IPS-NIHi7 (cell line): Measurements from ENCODE around the gene POC1B.

Experiments used
- DNase-seq: peaks from one replicate; pipeline ENCODE4 v3.0.0; 2012; ENCODE audit warnings: mixed read lengths; ENCODE audit errors: extremely low spot score

POC1B gene

DNA sequence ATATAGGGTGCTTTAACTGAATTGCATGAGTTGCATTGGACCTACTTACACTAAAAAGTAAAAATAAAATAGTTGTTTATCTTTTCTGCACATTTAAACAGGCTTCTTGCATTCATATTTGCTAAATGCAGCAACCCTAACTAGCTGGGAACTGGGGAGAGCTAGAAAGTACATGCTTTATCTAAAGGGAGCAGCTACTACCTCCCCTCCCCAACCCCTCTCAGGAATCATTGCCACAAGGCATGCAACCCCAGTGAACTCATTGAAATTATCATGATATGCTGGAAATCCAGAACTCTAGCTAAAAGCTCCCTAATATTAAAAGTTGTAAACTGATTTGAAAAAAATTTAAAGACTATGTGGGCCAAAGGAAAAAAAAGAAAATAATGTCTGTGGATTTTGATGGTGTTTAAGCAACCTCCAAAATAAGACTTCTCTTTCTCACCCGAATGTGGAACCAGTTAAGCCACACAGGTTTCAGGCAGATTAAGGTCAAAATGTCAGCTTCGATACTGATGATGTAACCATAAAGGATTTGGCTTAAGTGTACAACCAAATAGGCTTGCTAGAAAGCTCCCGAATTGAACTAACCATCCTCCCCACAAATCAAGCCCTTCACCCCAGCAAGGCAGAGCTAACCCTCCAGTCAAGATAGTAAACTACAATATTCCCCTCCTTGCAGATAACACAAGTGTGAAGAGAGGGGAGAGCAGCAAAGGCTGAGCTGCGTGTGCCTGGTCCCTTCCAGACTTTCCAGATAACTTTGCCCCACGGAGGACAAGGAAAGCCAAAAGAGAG is 13.8 kb upstream of the POC1B start:
- DNase-seq = no peak

DNA sequence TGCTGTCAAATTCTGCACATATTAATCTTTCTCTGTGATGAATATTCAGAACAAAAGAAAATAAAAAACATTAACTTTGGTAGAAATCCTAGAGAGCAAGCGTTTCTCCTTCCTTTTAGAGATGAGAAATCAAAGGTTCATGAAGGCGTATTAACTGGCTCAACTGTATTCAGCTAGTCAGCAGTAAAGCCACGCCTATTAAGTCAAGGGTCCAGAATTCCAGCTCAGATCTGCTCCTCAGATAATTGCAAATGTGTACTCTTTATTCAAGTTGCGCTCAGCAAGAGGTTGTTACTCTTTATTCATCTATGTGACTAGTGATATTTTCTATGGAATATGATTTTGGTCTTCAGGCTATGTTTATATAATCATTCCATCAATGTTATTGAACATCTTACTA is 13.1 kb upstream of the POC1B start:
- DNase-seq = no peak

DNA sequence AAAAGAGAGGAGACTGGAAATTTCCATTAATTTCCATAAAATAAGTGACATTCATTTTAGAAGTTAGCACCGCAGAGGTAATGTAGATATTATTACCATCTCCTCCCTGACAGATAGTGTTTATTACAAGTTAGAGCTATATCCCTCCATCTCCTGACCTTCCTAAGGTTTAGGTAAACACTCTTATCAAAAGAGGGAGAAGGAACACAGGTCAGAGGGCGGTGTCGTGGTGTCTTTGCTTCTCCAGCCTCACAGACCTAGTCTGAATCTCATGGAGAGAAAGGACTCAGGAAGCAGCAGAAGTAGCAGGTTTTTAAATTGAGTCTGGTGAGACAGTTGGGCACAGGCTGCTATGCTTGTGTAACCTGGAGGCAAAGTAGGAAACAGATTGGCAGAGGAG is 11.5 kb upstream of the POC1B start:
- DNase-seq = no peak

DNA sequence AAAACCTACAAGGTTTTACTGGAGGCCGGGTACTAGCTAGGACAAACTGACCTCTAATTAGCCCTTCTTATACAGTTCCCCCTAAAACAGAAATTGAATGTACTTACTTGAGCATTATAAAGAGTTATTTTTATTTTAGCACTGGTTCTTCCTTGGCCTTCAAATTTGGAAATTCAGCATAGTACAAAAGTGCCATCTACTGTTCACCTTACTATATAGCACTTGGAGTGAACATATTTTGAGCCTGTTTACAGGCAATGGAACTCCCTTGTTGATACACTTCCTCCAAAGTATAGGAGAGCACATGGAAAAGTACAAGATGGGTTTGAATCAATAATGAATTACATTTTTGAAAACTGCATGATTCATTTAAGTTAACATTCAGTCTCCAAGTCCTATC is 3.9 kb upstream of the POC1B start:
- DNase-seq = no peak

DNA sequence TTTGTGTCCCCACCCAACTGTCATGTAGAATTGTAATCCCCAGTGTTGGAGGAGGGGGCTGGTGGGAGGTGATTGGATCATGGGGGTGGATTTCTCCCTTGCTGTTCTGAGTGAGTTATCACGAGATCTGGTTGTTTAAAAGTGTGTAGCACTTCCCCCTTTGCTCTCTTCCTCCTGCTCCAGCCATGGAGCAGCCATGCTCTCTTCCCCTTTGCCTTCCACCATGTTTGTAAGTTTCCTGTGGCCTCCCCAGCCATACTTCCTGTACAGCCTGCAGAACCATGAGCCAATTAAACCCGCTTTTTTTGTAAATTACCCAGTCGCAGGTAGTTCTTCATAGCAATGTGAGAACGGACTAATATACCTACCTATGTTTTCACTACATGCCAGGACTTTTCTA is 2.6 kb upstream of the POC1B start:
- no peak for DNase-seq

DNA sequence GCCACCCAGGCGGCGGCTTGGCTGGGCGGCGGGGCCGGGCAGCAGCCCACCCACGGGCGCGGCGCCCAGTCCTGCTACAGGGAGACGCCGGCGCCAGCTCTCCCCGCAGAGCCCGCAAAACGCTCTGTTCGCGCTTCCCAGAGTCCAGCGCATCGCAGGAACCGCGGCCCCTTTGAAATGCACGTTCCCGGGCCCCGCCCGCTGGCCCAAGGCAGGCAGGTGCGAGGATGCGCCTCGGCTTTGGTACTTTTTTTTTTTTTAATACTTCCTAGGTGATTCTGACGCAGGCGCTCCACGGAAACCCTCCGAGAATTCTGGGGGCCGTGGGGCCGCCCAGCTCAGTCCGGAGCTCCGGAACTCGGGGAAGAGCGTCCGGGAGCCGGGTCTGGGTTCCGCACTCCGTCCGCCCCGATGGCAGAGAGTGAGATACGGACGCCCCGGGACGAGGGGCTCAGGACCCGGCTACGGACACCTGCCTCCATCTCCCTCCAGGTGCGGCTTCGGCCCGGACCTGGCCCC is 483 bp downstream of the POC1B start:
- peak; percentile 28 for DNase-seq

DNA sequence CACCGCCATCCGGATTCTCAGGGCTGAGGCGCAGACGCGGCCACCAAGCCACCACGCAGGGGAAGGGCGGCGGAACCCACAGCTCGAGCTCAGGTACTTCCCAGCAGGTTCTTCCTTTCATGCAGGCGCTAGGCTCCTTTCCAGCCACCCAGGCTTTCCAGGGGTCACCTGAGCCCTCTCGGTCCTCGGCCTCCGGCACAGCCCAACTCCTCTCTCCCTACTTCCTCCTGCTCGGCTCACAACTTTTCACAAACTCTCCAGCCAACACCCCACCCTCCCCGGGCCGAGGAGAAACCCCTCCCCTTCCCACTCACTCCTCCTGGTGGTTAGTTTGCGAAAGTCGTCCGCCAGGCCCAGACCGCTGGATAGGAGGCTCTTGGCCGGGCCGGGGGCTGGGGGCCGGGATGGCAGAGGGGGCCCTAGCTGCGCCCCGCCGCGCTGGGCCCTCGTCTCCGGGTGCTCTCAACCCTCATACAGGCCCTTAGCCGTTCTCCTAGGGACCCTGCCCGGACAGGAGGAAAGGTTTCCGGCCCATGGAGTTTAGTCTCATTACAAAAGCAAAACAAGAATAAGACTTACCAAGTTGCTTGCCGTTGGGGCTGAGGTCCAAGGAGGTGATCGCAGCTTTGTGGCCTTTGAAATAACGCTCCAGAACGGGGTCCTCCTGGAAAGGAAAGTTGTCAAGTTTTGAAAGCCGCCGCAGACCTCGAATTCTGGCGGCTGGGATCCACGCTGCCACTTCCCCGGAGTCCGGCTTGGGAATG is 1.1 kb downstream of the POC1B start, which contains the start of gene GALNT4:
TSS of gene GALNT4 (minus strand) at position 256 of the 764 bp plus-strand sequence. CDS start at position 9, 247 bp downstream.
- DNase-seq = peak; percentile 89

DNA sequence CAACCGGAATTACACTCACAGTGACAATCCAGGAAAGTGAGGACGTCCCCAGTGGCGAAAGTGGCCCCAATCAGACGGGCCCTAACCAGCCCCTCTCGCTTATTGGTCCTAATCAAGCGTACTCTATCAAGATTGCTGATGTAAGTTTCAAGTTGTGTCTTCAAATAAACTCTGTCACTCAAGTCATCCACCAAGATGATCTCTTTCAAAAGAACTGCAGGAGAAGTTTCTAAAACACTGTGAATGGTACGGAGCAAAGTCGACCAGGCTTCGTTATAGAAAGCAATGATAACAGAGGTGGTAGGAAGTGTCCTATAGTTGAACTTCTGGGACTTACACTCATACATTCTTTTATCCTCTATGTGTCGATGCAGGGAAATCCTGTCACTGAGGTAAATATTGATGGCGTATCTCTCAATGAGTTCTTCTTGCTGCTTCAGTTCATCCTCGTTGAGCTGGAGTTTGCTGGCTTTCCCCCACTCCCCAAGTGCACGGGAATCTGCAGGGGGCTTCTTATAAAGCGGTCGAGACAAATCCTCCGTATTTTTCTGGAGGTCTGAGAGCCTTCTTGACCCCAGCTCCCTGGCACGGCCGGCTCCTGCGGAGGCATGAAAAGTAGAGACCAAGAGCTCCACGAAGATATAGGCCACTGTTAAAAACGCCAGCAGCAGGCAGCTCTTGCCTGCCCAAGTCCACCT is 1.9 kb downstream of the POC1B start:
- no peak for DNase-seq

DNA sequence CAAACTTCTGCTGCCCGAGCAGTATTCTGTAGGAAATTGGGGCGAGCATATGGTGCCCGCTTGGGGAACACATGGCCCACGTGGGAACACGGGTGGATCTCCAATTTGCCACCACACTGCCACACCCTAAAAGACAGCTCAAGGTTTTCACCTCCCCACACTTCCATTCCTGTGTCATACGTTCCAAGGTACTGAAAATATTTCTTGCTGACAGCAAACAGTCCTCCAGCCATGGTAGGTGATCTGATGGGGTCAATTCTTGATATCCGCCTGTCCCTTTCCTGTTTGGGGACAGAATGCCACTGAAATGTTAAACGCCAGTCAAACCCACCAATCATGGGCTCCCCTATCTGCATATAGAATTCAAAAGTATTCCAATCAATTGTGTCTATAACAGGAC is 2.5 kb downstream of the POC1B start:
- no peak for DNase-seq

DNA sequence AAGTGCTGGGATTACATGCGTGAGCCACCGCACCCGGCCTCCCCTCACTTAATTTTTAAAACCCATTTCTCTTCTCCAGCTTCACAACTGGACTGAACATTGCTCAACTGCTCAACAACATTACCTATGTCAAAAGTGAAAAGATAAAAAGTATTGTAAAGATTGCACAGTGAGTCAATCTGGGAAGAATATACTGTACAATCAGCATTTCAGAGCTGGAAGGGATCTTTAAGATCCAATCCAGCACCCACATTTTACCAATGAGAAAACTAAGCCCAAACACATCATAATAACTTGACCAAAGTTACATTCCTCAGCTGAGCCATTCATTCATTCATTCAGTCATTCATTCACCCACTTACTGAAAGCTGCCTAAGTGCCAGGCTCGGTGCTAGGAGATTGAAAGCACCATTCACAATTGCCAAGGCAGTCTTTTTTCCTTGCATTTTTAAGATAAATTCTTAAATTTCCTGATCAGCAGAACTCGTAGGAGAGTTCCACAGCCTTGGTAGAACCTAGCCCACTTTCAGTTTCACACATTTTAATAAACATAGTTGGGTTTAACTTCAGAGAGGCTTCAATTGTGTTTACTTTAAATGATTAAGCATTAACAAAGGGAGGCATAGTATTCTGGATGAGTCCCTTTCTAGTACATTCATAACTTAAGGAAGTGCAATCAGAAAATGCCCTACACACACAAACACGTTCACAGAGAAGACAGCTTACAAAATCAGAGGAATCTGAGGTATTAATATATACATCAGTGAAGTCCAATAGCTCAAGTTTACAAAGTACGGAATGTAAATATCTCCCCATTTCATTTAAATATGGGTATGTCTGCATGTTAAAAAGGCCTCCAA is 4.3 kb downstream of the POC1B start:
- DNase-seq = no peak

DNA sequence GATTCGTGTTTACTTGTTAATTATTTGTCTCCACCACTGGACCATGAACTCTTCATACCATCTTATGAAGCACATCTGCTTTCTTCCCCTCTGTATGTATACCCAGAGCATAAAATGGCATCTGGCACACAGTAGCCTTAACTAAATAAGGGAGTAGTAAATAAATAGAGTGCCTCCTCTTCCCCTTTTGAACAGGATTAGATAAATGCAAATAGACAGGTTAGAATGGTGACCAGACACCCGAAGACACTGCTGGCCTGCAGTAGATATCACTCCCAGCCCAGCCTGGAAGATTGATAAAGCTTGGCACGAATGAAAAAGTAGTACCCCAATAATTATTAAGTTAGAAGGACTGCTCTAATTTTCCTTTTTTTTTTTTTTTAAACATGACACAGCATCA is 8.1 kb downstream of the POC1B start:
- DNase-seq = no peak

DNA sequence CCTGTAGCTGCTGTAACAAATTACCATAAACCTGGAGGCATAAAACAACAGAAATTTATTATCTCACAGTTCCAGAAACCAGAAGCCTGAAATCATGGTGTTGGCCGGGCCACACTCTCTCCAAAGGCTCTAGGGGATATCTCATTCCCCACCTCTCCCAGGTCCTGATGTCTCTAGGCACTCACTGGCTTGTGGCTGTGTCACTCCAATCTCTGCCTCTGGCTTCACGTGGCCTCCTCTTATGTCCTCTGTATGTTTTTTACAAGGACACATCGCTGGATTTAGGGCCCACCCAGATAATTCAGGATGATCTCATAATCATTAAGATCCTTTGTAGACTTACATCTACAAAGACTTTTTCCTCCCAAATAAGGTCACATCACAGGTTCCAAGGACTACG is 9.2 kb downstream of the POC1B start:
- no peak for DNase-seq

DNA sequence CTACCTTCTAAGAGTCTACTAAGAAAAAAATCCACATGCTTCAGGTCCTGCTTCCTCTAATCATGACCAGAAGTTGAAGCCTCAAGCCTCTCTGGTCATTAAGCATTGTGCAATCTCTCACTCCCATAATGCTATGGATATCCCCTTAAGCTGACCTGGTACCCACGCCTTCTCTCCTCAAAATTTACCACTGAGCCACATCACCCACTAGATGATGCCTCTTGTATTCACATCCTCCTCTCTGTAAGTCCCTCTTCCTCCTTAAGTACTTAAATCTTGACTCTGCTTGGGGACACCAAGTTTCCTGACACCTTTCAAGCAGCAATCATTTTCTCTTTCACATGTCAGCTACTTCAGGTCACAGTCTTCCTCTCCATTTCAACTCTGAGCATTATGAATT is 11.1 kb downstream of the POC1B start:
- no peak for DNase-seq

DNA sequence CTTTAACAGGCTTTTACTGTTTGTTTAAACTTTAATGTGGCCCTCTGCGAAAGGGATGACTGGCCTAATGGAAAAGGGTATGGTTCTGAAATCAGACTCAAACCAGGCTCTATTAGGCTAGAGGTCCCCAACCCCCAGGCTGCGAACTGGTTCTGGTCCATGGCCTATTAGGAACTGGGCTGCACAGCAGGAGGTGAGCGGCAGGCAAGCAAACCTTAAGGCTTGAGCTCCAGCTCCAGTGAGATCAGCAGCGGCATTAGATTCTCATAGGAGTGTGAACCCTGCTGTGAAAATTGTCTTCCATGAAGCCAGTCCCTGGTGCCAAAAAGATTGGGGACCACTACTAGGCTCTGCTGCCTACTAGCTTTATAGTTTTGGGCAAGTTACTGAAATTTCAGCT is 12.3 kb downstream of the POC1B start:
- DNase-seq = no peak

DNA sequence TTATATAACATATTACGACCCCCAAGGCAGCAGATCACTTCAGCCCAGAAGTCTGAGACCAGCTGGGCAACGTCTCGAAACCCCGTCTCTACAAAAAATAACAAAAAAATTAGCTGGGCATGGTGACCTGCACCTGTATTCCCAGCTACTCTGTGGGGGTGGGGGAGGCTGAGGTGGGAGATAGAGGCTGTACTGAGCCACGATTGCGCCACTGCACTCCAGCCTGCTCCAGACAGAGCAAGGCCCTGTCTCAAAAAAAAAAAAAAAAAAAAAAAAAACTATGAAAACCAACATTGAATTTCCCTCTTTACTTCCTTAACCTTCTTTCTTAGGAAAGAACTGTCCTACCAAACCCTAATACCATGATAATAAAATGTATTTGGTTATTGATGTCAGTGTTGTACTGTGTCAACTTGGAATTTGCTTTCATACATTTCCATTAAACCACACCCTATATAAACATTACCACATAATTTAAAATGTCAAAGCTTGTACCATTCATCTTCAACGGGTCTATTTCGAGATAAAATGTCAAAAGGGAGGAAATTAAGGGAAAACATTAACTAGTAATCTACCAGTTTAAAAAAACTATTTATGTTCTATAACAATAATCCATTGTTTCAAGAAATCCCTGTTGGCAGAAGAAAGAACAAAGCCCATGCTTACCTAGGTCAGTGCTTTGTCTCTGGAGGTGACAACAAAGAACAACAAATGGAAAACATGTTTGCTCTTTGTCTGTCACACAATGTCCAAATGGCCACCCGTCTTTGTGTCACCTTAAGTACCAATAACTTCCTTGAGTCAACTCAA is 18.6 kb downstream of the POC1B start:
- no peak for DNase-seq

DNA sequence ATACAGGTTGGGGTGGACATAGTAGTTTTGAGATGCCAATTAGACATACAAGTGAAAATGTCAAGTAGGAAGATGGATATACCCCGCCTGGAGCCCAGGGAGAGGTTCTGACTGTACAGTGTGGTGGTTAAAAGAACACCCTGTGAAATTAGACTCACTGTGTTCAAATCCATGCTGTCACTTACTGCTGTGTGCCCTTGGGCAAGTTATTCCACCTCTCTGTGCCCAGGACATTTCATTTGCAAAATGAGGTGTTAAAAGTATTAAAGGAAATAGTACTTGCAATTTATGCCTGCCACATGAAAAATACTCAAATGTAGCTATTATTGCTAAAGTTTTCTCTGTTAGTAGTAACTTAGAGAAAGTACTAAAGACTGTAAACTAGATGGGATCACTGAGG is 19.8 kb downstream of the POC1B start:
- no peak for DNase-seq

DNA sequence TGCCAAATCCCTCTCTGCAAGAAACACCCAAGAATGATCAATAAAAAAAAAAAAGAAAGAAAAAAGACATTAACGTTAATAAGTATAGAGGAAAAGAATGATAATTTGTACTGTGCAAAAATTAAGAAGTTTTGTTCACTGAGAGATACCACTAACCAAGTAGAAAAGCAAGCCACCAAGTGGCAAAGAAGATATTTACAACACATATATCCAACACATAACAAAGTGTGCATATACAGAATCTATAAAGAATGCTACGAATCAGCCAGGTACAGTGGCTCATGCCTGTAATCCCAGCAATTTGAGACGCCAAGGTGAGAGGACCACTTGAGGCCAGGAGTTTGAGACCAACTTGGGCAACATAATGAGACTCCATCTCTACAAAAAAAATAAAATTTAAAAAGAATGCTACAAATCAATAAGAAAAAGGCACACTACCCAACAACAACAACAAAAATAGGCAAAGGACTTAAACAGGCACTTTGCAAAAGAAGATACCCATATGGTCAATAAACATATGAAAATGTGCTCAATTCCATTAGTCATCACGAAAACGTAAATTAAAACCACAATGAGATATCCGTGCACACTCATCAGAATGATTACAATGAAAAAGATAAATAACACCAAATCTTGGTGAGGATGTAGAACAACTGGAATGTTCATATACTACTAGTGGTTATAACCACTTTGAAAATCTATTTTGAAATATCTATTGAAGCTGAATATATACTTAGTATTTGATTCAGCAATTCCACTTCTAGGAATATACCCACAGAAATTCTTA is 21.1 kb downstream of the POC1B start:
- DNase-seq = no peak

DNA sequence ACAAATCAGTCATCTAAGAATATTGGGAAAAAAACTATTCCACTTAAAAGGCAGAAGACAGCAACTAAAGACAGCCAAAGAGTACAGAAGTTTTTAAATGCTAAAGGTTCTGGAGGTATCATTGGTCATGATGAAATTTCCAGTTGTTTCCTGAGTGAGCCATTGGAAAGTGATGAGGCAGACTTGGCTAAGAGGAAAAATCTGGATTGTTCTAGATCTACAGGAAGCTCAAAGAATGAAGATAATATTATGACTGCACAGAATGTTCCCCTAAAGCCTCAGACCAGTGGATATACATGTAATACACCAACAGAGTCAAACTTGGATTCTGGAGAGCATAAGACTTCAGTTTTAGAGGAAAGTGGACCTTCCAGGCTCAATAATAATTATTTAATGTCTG is 24.1 kb downstream of the POC1B start:
- no peak for DNase-seq

DNA sequence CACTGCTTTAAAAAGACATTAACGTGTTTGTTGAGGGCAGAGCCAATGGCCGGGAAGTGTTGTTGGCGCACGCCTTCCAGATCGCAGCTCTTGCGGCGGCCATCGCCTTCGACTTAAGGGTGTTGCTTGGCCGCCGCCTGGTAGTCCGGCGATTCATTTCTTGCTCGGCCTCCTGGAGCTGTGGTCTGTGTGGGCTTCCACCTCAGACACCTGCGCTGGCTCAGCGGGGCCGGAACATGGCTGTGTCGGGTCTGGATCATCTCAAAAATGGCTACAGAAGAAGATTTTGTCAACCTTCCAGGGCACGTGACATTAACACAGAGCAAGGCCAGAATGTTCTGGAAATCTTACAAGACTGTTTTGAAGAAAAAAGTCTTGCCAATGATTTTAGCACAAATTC is 26.0 kb downstream of the POC1B start:
- no peak for DNase-seq

DNA sequence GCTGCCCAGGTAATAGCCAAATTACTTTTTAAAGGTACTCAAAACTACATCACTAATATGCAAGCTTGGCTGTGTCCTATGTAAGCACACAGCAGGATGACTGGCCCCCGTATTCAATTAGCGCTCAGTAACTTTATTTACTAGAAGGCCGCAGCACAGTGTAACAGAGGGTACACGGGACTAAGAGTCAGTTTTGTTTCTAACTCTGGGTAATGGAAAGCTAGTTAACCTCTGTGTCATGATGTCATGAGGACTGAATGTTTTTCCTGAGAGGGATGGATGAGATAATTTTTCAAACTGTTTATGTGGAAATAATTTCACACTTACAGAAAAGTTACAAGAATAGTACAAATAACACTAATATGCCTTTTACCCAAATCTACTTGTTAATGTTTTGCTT is 28.4 kb downstream of the POC1B start:
- DNase-seq = no peak
